Erythroblast (primary cell): Measurements from ENCODE around the gene STEAP3.

Source experiments
- GATA1 ChIP-seq: IDR thresholded peaks from 2 replicates; pipeline ENCODE4 v1.6.1; 2011; ENCODE audit warnings: low read depth, mild to moderate bottlenecking, control low read depth, low read length, moderate library complexity
- POLR2A ChIP-seq: IDR thresholded peaks from 2 replicates; pipeline ENCODE4 v1.6.1; 2011; ENCODE audit warnings: mild to moderate bottlenecking, low read length

DNA sequence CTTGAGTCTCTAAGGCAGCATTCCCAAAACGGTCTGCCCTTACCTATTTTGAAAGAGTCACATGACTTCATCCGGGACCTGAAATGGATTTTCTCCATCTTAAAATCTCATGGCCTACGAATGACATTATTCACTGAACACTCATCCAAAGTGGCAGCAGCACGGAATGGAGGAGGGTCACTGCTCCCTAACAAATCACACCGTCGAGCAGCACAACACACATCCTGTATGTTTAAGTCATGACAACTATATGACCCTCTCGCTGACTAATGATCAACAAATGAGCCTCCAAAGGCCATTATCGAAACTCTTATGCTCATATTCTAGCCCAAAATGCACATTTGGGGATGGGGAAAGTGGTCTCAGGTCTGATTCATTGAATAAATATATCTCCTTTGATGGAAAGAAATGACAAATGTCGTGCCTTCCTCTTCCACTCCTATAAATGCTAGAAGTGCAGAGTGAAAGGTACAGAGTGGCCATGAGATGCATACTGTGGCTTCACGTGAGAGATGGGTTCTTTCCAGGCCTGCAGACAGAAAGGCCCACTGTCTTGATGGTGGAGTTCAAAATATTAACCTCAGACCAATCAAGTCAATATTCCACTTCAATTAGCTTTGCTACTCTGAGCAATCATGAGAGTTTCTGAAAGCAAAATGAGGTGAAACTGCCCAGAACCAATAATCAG is 72.2 kb downstream of the STEAP3 start:
- TF ChIP-seq POLR2A (no peak), GATA1 (no peak)
